ENCODE results near the gene PCSK5. TPM values are rescaled to one million over a fixed set of nuclear protein-coding genes. Genes with fewer than 3 reads are reported as not detected.

PCSK5 gene
- total and polyA plus RNA-seq, 4 donors, result 5.1 to 47.5 (median 22.0) TPM

DNA sequence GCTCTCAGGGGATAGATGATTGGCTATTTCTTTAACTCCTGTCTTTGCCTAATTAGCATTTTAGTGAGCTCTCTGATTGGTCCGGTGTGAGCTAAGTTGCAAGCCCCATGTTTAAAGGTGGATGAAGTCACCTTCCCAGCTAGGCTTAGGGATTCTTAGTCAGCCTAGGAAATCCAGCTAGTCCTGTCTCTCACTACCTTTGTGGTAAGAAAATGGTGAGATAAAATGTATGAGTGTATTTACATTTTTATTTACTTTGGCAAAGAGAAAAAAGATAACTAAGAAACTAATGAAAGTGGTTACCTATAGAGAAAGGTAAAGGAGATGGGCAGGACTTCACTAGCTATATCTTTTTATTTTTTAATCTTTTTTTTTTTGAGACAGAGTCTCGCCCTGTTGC, 357.0 kb downstream of the PCSK5 start:
- ATAC-seq (ENCODE audit: low FRiP score), result no peak
- intact Hi-C loops (cut with DNase I), result no loop called here
- no peak for DNase-seq
- Histone ChIP-seq H3K36me3 (ENCODE audit: control insufficient read depth in 1 of 2, insufficient read depth in 2 of 2, low read length in 1 of 2) (no peaks in the 10 kb centered on the region), H3K27me3 (ENCODE audit: control insufficient read depth in 1 of 2, insufficient read depth in 2 of 2, low read length in 1 of 2) (no peaks in the 10 kb centered on the region), H3K27ac (ENCODE audit: low read depth in 1 of 2, low read length in 2 of 2) (no peak overlapping the region), H3K9me3 (ENCODE audit: control insufficient read depth, low read length) (no peaks in the 10 kb centered on the region), H3K4me1 (ENCODE audit: control insufficient read depth in 1 of 2, insufficient read depth in 2 of 2, low read length in 2 of 2) (peaks cover 0 to 2% of the 10 kb centered on the region in 2 donors), H3K4me3 (ENCODE audit: low read length in 2 of 2) (no peak overlapping the region)
- WGBS, 2 donors, result 97 to 98% methylated on average over 2 of the region's 2 CpGs

DNA sequence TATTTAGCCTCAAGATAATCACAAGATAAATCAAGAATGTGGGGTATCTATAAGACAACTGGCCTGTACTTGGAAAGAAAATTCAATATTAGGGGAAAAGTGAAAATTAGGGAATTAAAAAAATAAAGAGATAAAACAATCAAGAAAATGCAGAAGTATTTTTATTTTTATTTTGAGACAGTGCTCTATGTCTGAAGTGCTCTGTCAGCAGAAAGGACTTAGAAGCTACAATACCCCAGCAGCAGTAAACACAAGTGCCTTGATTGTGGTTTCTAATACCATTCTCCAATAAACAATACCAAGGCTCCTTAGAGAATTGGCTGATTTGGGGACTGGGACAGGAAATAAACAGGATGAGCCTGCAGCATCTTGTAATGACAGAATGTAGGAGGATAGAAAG, 358.8 kb downstream of the PCSK5 start:
- DNase-seq (no peak), ATAC-seq (ENCODE audit: low FRiP score) (no peak)
- Histone ChIP-seq H3K27me3 (ENCODE audit: control insufficient read depth in 1 of 2, insufficient read depth in 2 of 2, low read length in 1 of 2) (no peaks in the 10 kb centered on the region), H3K9me3 (ENCODE audit: control insufficient read depth, low read length) (no peaks in the 10 kb centered on the region), H3K4me3 (ENCODE audit: low read length in 2 of 2) (no peak overlapping the region), H3K27ac (ENCODE audit: low read depth in 1 of 2, low read length in 2 of 2) (no peak overlapping the region), H3K4me1 (ENCODE audit: control insufficient read depth in 1 of 2, insufficient read depth in 2 of 2, low read length in 2 of 2) (peaks cover 0 to 2% of the 10 kb centered on the region in 2 donors), H3K36me3 (ENCODE audit: control insufficient read depth in 1 of 2, insufficient read depth in 2 of 2, low read length in 1 of 2) (no peaks in the 10 kb centered on the region)
- intact Hi-C loops (cut with DNase I), result no loop called here

DNA sequence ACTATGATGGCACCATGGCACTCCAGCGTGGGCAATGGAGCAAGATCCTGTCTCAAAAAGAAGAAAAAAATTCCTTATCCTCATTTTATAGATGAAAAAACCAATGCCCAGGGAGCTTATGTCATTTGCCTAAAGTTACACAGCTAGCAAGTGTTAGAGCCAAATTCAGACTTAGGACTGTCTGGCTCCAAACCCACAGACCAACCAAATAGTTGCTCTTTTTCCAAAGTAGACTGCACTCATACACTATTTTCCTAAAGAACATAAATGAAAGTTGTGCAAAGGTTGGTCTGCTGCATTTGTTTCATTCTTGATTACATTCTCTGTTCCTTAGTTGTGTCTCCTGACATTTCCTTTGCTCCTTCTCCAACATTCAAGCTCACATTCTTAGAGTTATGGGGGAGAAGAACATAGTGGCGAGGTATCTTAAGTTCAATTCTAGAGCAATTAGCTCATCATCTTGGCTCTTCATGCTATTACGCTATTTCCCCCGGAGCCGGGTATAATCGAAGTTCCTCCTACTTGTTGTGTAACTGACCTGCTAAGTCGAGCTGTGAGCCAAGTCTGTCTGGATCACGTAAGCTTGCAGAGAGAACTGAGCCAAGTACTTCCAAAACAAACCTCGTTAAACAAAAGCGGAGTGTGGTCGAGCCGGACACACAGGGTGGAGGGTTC, 365.4 kb downstream of the PCSK5 start:
- Histone ChIP-seq H3K27me3 (ENCODE audit: control insufficient read depth in 1 of 2, insufficient read depth in 2 of 2, low read length in 1 of 2) (no peaks in the 10 kb centered on the region), H3K9me3 (ENCODE audit: control insufficient read depth, low read length) (no peaks in the 10 kb centered on the region), H3K4me1 (ENCODE audit: control insufficient read depth in 1 of 2, insufficient read depth in 2 of 2, low read length in 2 of 2) (peaks cover 2 to 6% of the 10 kb centered on the region in 2 donors), H3K36me3 (ENCODE audit: control insufficient read depth in 1 of 2, insufficient read depth in 2 of 2, low read length in 1 of 2) (no peaks in the 10 kb centered on the region), H3K27ac (ENCODE audit: low read depth in 1 of 2, low read length in 2 of 2) (peak overlapping the region; percentile 53 to 95), H3K4me3 (ENCODE audit: low read length in 2 of 2) (peak overlapping the region in 1 of 2 donors; percentile 34)
- intact Hi-C loops (cut with DNase I), result loop anchor here in 1 of 2 donors (10.0 kb wide), 1 partner anchor 281 kb away; no protein-coding TSS in a partner anchor
- 3 to 6% methylated on average over 12 of the region's 12 CpGs for WGBS, 2 donors
- DNase-seq, result peak in 1 of 2 donors; percentile 82
- peak; percentile 90 for ATAC-seq (ENCODE audit: low FRiP score)

DNA sequence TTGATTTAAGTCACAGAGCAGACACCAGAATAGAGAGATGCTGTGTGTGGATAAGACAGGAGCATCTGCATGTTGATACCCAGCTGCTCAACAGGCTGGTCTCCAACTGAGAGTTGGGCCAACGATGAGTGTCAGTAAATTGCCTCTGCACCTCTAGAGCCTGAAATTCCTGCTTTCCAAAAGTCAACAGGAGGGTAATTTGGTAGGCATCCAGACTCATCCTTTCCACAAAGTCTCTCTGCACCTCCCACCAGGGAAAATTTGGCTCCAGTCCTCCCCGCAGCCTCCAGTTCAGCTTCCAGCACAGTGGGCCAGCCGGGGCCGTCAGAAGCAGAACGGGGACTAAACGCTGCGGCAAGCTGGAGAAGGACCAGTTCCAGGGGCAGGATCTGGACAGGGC, 366.8 kb downstream of the PCSK5 start:
- no peak for DNase-seq
- H3K4me3 ChIP-seq (ENCODE audit: low read length in 2 of 2), result no peak overlapping the region
- no peaks in the 10 kb centered on the region for H3K27me3 ChIP-seq (ENCODE audit: control insufficient read depth in 1 of 2, insufficient read depth in 2 of 2, low read length in 1 of 2)
- intact Hi-C loops (cut with DNase I), result loop anchor here in 1 of 2 donors (10.0 kb wide), 1 partner anchor 283 kb away; no protein-coding TSS in a partner anchor
- WGBS, 2 donors, result 59 to 62% methylated on average over 7 of the region's 7 CpGs
- H3K9me3 ChIP-seq (ENCODE audit: control insufficient read depth, low read length), result no peaks in the 10 kb centered on the region
- H3K36me3 ChIP-seq (ENCODE audit: control insufficient read depth in 1 of 2, insufficient read depth in 2 of 2, low read length in 1 of 2), result no peaks in the 10 kb centered on the region
- ATAC-seq (ENCODE audit: low FRiP score), result no peak
- H3K27ac ChIP-seq (ENCODE audit: low read depth in 1 of 2, low read length in 2 of 2), result peak overlapping the region in 1 of 2 donors; percentile 60
- peaks cover 2 to 4% of the 10 kb centered on the region in 2 donors for H3K4me1 ChIP-seq (ENCODE audit: control insufficient read depth in 1 of 2, insufficient read depth in 2 of 2, low read length in 2 of 2)

DNA sequence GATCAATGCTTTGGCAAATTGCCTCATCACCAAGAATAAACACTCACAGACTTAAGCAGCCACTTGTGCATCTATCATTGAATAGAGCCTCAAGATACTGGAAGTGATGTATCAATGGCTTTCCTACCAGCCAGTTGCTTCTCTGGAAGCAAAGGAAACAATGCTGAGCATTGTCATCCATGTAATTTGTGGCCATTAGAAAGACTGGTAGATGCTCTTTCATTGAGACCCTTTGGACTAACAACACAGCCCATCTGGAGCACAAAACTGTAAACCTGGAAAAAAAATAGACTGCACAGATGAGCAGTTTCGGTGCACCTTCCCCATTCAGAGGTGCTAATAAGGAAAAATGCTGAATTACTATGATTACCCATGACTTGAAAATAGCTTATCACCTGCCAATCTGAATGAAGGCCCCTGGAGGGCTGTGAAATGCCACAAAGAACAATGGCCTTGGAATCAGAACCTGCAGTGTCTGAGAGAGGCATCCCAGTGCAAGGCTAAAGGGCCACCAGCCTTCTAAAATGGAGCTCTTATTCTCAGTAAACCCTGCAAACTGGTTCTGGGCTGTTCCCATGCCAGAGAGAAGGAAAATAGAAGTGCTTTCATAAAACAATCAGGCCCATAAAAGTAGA, 376.3 kb downstream of the PCSK5 start:
- no peak for DNase-seq

DNA sequence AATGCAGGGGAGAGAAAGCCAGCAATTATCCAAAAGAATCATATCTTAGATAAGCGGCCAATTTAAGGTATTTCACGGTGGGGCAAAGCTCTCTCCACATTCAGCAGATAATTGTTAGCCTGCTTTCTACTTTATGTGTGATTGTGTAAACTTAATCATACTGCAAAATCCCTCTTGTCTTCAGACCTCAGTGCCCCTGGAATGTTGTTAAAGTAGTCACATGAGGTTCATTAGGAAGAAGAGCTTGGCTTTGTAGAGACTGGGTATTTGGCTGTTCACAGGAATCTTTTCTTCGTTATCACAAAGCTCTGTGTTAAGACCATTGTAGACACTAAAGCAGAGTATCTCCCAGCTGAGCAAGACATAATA, 376.8 kb downstream of the PCSK5 start:
- H3K27ac ChIP-seq (ENCODE audit: low read depth in 1 of 2, low read length in 2 of 2), result no peak overlapping the region
- no peak for ATAC-seq (ENCODE audit: low FRiP score)
- H3K9me3 ChIP-seq (ENCODE audit: control insufficient read depth, low read length), result no peaks in the 10 kb centered on the region
- H3K4me1 ChIP-seq (ENCODE audit: control insufficient read depth in 1 of 2, insufficient read depth in 2 of 2, low read length in 2 of 2), result peaks cover 2 to 9% of the 10 kb centered on the region in 2 donors
- intact Hi-C loops (cut with DNase I), result no loop called here
- no peaks in the 10 kb centered on the region for H3K36me3 ChIP-seq (ENCODE audit: control insufficient read depth in 1 of 2, insufficient read depth in 2 of 2, low read length in 1 of 2)
- H3K27me3 ChIP-seq (ENCODE audit: control insufficient read depth in 1 of 2, insufficient read depth in 2 of 2, low read length in 1 of 2), result no peaks in the 10 kb centered on the region
- no peak for DNase-seq
- 45 to 56% methylated on average over 3 of the region's 3 CpGs for WGBS, 2 donors
- H3K4me3 ChIP-seq (ENCODE audit: low read length in 2 of 2), result no peak overlapping the region

More for the DNA sequence above, 376.3 kb downstream of the PCSK5 start:
- Histone ChIP-seq H3K9me3 (ENCODE audit: control insufficient read depth, low read length) (no peaks in the 10 kb centered on the region), H3K4me1 (ENCODE audit: control insufficient read depth in 1 of 2, insufficient read depth in 2 of 2, low read length in 2 of 2) (peaks cover 2 to 9% of the 10 kb centered on the region in 2 donors), H3K27ac (ENCODE audit: low read depth in 1 of 2, low read length in 2 of 2) (no peak overlapping the region), H3K4me3 (ENCODE audit: low read length in 2 of 2) (no peak overlapping the region), H3K36me3 (ENCODE audit: control insufficient read depth in 1 of 2, insufficient read depth in 2 of 2, low read length in 1 of 2) (no peaks in the 10 kb centered on the region), H3K27me3 (ENCODE audit: control insufficient read depth in 1 of 2, insufficient read depth in 2 of 2, low read length in 1 of 2) (no peaks in the 10 kb centered on the region)
- no peak for ATAC-seq (ENCODE audit: low FRiP score)
- intact Hi-C loops (cut with DNase I), result no loop called here
- 93 to 100% methylated on average over 1 of the region's 1 CpG for WGBS, 2 donors

DNA sequence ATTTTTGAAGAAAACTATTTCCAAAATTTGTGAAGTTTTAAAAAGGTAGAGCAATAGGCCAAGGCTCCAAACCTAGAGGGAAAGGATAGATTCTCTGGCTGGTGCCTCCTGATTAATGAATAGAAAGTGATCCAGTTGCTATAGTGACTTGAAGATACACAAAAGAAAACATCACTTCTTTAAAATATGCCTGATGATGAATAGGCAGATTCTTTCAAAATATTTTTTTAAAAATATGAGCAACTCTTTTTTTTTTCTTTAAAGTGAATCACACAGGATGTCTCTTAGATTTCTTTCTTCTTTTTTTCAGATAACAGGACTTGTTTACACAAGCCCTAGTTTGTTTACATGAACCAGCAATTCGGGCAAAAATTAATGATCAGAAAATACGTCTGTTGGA, 379.3 kb downstream of the PCSK5 start:
- intact Hi-C loops (cut with DNase I), result no loop called here
- ATAC-seq (ENCODE audit: low FRiP score), result no peak
- Histone ChIP-seq H3K4me3 (ENCODE audit: low read length in 2 of 2) (no peak overlapping the region), H3K36me3 (ENCODE audit: control insufficient read depth in 1 of 2, insufficient read depth in 2 of 2, low read length in 1 of 2) (no peaks in the 10 kb centered on the region), H3K27ac (ENCODE audit: low read depth in 1 of 2, low read length in 2 of 2) (no peak overlapping the region), H3K27me3 (ENCODE audit: control insufficient read depth in 1 of 2, insufficient read depth in 2 of 2, low read length in 1 of 2) (no peaks in the 10 kb centered on the region), H3K4me1 (ENCODE audit: control insufficient read depth in 1 of 2, insufficient read depth in 2 of 2, low read length in 2 of 2) (peaks cover 2 to 9% of the 10 kb centered on the region in 2 donors), H3K9me3 (ENCODE audit: control insufficient read depth, low read length) (no peaks in the 10 kb centered on the region)
- no peak for DNase-seq
- WGBS, 2 donors, result 4 to 6% methylated on average over 2 of the region's 2 CpGs

DNA sequence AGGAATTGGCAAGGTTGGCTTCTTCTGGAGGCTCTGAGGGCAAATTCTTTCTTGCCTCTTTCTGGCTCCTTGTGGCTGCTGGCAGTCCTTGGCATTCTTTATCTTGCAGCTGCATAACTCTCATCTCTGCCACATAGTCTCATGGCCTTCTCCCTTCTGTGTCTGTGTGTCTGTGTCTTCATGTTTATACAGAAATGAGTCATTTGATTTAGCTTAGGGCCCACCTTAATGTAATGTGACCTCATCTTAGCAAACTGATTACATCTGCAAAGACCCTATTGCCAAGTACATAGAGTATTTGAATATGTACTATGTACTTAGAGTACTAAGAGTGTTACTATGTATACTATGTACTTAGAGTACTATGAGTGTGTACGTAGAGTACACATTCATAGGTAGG, 381.3 kb downstream of the PCSK5 start:
- no peak overlapping the region for H3K4me3 ChIP-seq (ENCODE audit: low read length in 2 of 2)
- ATAC-seq (ENCODE audit: low FRiP score) (no peak), DNase-seq (no peak)
- 93 to 94% methylated on average over 1 of the region's 1 CpG for WGBS, 2 donors
- H3K4me1 ChIP-seq (ENCODE audit: control insufficient read depth in 1 of 2, insufficient read depth in 2 of 2, low read length in 2 of 2), result peaks cover 2 to 6% of the 10 kb centered on the region in 2 donors
- H3K27me3 ChIP-seq (ENCODE audit: control insufficient read depth in 1 of 2, insufficient read depth in 2 of 2, low read length in 1 of 2), result no peaks in the 10 kb centered on the region
- H3K27ac ChIP-seq (ENCODE audit: low read depth in 1 of 2, low read length in 2 of 2), result no peak overlapping the region
- intact Hi-C loops (cut with DNase I), result no loop called here
- no peaks in the 10 kb centered on the region for H3K9me3 ChIP-seq (ENCODE audit: control insufficient read depth, low read length)
- no peaks in the 10 kb centered on the region for H3K36me3 ChIP-seq (ENCODE audit: control insufficient read depth in 1 of 2, insufficient read depth in 2 of 2, low read length in 1 of 2)

DNA sequence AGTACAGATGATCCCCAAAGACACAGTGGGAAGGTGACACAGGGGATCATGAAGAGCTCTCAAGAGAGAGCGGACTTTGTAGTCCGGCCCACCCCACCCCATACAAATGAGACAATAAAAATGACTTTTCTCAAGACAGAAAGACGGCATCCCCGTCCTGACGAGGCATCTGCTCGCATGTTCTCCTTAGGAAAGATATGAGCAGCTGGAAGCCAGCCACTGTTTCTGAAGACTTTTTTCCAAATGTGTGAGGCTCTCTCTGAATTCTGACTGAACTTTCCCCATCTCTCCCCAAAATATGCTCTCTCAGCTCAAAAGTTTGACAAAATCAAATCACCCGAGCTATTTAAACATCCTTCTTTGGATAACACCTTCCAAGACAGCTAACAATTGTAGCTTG, 398.6 kb downstream of the PCSK5 start:
- no peaks in the 10 kb centered on the region for H3K27me3 ChIP-seq (ENCODE audit: control insufficient read depth in 1 of 2, insufficient read depth in 2 of 2, low read length in 1 of 2)
- H3K4me3 ChIP-seq (ENCODE audit: low read length in 2 of 2), result no peak overlapping the region
- intact Hi-C loops (cut with DNase I), result no loop called here
- H3K27ac ChIP-seq (ENCODE audit: low read depth in 1 of 2, low read length in 2 of 2), result no peak overlapping the region
- WGBS, 2 donors, result 96% methylated on average over 7 of the region's 7 CpGs
- ATAC-seq (ENCODE audit: low FRiP score), result no peak
- no peaks in the 10 kb centered on the region for H3K9me3 ChIP-seq (ENCODE audit: control insufficient read depth, low read length)
- no peaks in the 10 kb centered on the region for H3K4me1 ChIP-seq (ENCODE audit: control insufficient read depth in 1 of 2, insufficient read depth in 2 of 2, low read length in 2 of 2)
- no peaks in the 10 kb centered on the region for H3K36me3 ChIP-seq (ENCODE audit: control insufficient read depth in 1 of 2, insufficient read depth in 2 of 2, low read length in 1 of 2)
- no peak for DNase-seq
